A673 (cell line): ENCODE measurements around the gene RNF220. TPM values are rescaled to one million over a fixed set of nuclear protein-coding genes. Genes with fewer than 3 reads are reported as not detected.

Experiments used
- BruUV-seq: library from RNA; stranded (reverse); fragments of 400-500 nt; replicated peaks from 2 replicates; lab custom pipeline; 2021; lab: Mats Ljungman, UMichigan
- CTCF ChIA-PET: fragments of 300-600 bp; sonication (Branson Sonifier 250); formaldehyde crosslinking; loops from one replicate; lab custom pipeline; 2022; ENCODE audit warnings: antibody characterized with exemption; lab: Charles Lee
- POLR2A ChIA-PET: fragments of 300-600 bp; sonication (Branson Sonifier 250); formaldehyde crosslinking; loops from one replicate; lab custom pipeline; 2022; ENCODE audit warnings: antibody characterized with exemption; ENCODE audit not compliant: low non-redundant PET; lab: Charles Lee
- DNase-seq: peaks from one replicate; pipeline ENCODE4 v3.0.0-alpha.2; 2015; ENCODE audit warnings: low spot score
- H3K27ac ChIP-seq: fragments of 200-600 bp; sonication (generic); 2 replicates; pipeline ENCODE4 v1.5.1; 2016; ENCODE audit warnings: mixed run types, low read depth, mild to moderate bottlenecking, mixed read lengths, antibody characterized with exemption, low read length; ENCODE audit not compliant: poor library complexity, severe bottlenecking
- H3K27me3 ChIP-seq: fragments of 200-600 bp; sonication (generic); replicated peaks from 2 replicates; pipeline ENCODE4 v1.6.1; 2017; ENCODE audit warnings: mixed run types, low read depth, mild to moderate bottlenecking, mixed read lengths, antibody characterized with exemption, low read length; ENCODE audit not compliant: insufficient read depth, poor library complexity
- H3K36me3 ChIP-seq: fragments of 200-600 bp; sonication (generic); 2 replicates; pipeline ENCODE4 v1.6.1; 2016; ENCODE audit warnings: mixed run types, mild to moderate bottlenecking, mixed read lengths, antibody characterized with exemption, low read length; ENCODE audit not compliant: insufficient read depth, poor library complexity, severe bottlenecking
- H3K4me1 ChIP-seq: fragments of 200-600 bp; sonication (generic); 2 replicates; pipeline ENCODE4 v1.6.1; 2017; ENCODE audit warnings: mixed run types, mild to moderate bottlenecking, mixed read lengths, antibody characterized with exemption, low read length; ENCODE audit not compliant: insufficient read depth, poor library complexity, severe bottlenecking
- H3K4me3 ChIP-seq: fragments of 200-600 bp; sonication (generic); 2 replicates; pipeline ENCODE4 v1.5.1; 2016; ENCODE audit warnings: low read depth, mixed run types, mild to moderate bottlenecking, mixed read lengths, low read length; ENCODE audit not compliant: poor library complexity, severe bottlenecking
- H3K9me3 ChIP-seq: fragments of 200-600 bp; sonication (generic); 2 replicates; pipeline ENCODE4 v1.6.1; 2016; ENCODE audit warnings: mixed run types, low read depth, mild to moderate bottlenecking, mixed read lengths, antibody characterized with exemption, low read length; ENCODE audit not compliant: poor library complexity, severe bottlenecking
- EZH2 ChIP-seq: fragments of 200-600 bp; sonication (generic); IDR thresholded peaks from 2 replicates; pipeline ENCODE4 v1.6.1; 2017; ENCODE audit warnings: borderline replicate concordance, low read depth, mild to moderate bottlenecking, mixed read lengths, antibody characterized with exemption, low read length; ENCODE audit not compliant: poor library complexity, severe bottlenecking
- intact Hi-C: fragments of 100-400 bp; cut with micrococcal nuclease; formaldehyde crosslinking; loops from one replicate; pipeline ENCODE4 v1.10.0; 2022; ENCODE audit not compliant: unreplicated experiment
- total RNA-seq: library from RNA; stranded (reverse); gene quantifications from 2 replicates; pipeline ENCODE4 v1.2.3, GENCODE V29; 2021
- TF ChIP-seq, protein P1 (sequence below): fragments of 300-800, 200-600 bp; sonication (generic); conservative IDR thresholded peaks from 2 replicates; pipeline ENCODE4 v1.5.1; 2017; ENCODE audit warnings: low read depth, mild to moderate bottlenecking, antibody characterized with exemption, low read length, moderate library complexity, mixed read lengths

RNF220 gene
- total RNA-seq, 1 experiment from 2014 or later: 80.6 TPM

DNA sequence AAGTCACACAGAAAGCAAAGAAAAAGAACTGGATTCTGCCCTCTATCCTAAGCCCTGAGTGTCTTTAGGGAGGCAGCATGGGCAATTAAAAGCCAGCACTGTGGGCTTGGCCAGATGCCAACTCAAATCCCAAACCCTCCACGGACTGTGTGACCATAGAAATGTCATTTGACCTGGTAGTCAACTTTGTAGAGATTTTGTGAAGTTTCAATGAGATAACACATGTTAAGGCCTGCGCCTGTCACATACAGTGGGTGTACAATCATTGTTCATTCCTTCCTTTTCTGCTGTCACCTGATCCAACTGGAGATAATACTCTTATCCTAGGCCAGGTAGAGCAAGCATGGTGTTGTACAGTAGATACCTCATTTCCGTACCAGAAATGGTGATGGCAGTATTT lies 215.0 kb downstream of the RNF220 start:
- ChIA-PET CTCF (no interaction called here), POLR2A (interaction anchor here (0.6 kb wide), 1 partner anchor 67 kb away, joined by 4 read pairs; no protein-coding TSS in a partner anchor)
- no TSS peak for BruUV-seq
- Histone ChIP-seq H3K27ac (no peak overlapping the region), H3K4me1 (no peaks in the 10 kb centered on the region), H3K27me3 (peaks cover 18% of the 10 kb centered on the region), H3K4me3 (no peak overlapping the region), H3K9me3 (no peaks in the 10 kb centered on the region), H3K36me3 (no peaks in the 10 kb centered on the region)
- DNase-seq: no peak
- intact Hi-C loops: no loop called here
- TF ChIP-seq, protein P1, sequence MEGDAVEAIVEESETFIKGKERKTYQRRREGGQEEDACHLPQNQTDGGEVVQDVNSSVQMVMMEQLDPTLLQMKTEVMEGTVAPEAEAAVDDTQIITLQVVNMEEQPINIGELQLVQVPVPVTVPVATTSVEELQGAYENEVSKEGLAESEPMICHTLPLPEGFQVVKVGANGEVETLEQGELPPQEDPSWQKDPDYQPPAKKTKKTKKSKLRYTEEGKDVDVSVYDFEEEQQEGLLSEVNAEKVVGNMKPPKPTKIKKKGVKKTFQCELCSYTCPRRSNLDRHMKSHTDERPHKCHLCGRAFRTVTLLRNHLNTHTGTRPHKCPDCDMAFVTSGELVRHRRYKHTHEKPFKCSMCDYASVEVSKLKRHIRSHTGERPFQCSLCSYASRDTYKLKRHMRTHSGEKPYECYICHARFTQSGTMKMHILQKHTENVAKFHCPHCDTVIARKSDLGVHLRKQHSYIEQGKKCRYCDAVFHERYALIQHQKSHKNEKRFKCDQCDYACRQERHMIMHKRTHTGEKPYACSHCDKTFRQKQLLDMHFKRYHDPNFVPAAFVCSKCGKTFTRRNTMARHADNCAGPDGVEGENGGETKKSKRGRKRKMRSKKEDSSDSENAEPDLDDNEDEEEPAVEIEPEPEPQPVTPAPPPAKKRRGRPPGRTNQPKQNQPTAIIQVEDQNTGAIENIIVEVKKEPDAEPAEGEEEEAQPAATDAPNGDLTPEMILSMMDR: no peak
- no peak for TF ChIP-seq EZH2

DNA sequence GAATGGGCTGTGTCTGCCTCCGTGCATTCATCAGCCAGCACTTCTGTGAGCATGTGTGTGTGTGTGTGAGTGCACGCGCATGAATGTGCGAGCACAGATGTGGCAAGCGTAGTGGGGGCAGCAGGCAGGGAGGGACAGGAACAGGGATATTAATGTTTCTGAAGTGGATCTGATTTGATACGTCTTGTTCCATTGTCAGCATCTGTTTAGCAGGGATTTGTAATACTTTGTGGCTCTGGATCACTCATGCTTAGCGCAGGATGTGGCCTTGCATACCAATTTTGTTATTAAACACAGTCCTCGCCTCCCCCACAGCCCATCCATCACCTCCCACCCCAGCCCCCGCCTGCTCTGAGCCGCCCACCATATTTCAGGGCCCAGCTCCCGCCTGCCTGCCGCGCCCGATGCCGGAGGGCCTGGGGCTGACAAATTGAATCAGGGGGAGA lies 216.8 kb downstream of the RNF220 start:
- Histone ChIP-seq H3K27ac (no peak overlapping the region), H3K9me3 (no peaks in the 10 kb centered on the region), H3K4me1 (no peaks in the 10 kb centered on the region), H3K36me3 (no peaks in the 10 kb centered on the region), H3K27me3 (peaks cover 11% of the 10 kb centered on the region), H3K4me3 (no peak overlapping the region)
- ChIA-PET CTCF (no interaction called here), POLR2A (no interaction called here)
- no peak for DNase-seq
- BruUV-seq: no TSS peak
- intact Hi-C loops: no loop called here
- TF ChIP-seq, protein P1: no peak
- no peak for TF ChIP-seq EZH2

DNA sequence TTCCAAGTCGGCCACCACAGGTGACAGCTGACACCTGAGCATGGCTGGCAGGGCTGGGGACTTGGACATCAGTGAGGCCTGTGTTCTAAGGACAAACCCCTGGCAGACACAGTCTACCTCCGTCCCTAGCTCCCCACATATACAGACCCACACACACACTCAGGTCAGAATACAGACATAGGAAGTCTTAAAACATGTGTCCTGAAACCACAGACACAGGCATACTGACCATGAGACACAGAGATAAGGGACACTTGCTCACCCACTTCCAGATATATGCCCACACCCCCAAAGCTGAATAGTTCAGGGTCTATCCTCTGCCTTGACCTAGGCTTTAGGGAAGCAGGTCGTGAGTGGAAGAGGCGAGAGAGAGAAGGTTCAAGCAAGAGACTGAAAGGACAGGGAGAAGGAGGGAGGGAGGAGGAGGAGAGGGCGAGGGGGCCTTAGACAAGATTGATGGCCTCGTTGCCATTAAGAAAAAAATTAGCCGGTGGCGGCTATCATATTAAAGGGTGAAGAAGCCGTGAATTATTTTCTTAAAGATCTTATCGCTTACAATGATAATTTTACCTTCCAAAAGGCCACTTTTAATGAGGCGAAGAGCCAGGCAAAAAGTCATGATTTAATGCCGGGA lies 219.3 kb downstream of the RNF220 start:
- no TSS peak for BruUV-seq
- Histone ChIP-seq H3K36me3 (no peaks in the 10 kb centered on the region), H3K27ac (no peak overlapping the region), H3K27me3 (no peaks in the 10 kb centered on the region), H3K4me3 (no peak overlapping the region), H3K9me3 (no peaks in the 10 kb centered on the region), H3K4me1 (no peaks in the 10 kb centered on the region)
- TF ChIP-seq, protein P1: no peak
- no peak for TF ChIP-seq EZH2
- intact Hi-C loops: no loop called here
- ChIA-PET CTCF (no interaction called here), POLR2A (interaction anchor here (0.7 kb wide), 1 partner anchor 14 kb away, joined by 4 read pairs; no protein-coding TSS in a partner anchor)
- no peak for DNase-seq
